Measurements from ENCODE around the gene ARID1A. TPM values are rescaled to one million over a fixed set of nuclear protein-coding genes. Genes with fewer than 3 reads are reported as not detected.

Gene ARID1A
- total RNA-seq, 1 experiment from 2014 or later, result 120 TPM

DNA sequence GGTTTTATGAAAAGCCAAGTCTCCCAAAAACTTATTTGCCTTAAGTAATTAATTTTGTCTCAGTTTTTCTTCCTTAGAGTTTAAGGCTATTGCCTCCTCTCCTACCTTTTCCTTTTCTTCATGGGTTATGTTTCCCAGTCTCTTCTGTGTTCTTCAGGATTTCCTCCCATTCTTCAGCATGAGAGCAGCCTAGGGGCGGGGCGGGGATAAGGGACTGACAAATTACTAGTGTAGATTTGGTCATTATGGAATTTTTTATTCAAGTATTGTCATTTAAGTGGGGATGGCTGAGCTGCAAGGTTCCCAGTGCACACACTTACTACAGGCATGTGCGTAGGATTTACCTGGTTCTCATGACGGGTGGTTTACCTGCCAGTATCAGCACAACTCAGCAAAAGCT, 56.7 kb downstream of the ARID1A start:
- Histone ChIP-seq H3K27ac (ENCODE audit: low read depth, low read length, poor library complexity, severe bottlenecking) (no peak overlapping the region), H3K36me3 (ENCODE audit: insufficient read depth, low read length, poor library complexity, severe bottlenecking) (peaks cover 66% of the 10 kb centered on the region), H3K27me3 (replicated peaks; ENCODE audit: insufficient read depth, low read depth, low read length, poor library complexity) (no peaks in the 10 kb centered on the region), H3K4me3 (ENCODE audit: low read depth, low read length, poor library complexity, severe bottlenecking) (no peak overlapping the region), H3K9me3 (ENCODE audit: low read depth, low read length, poor library complexity, severe bottlenecking) (no peaks in the 10 kb centered on the region), H3K4me1 (ENCODE audit: insufficient read depth, low read length, poor library complexity, severe bottlenecking) (no peaks in the 10 kb centered on the region)
- ChIA-PET POLR2A (ENCODE audit: low non-redundant PET) (no interaction called here), CTCF (no interaction called here)
- TF ChIP-seq, protein P1, sequence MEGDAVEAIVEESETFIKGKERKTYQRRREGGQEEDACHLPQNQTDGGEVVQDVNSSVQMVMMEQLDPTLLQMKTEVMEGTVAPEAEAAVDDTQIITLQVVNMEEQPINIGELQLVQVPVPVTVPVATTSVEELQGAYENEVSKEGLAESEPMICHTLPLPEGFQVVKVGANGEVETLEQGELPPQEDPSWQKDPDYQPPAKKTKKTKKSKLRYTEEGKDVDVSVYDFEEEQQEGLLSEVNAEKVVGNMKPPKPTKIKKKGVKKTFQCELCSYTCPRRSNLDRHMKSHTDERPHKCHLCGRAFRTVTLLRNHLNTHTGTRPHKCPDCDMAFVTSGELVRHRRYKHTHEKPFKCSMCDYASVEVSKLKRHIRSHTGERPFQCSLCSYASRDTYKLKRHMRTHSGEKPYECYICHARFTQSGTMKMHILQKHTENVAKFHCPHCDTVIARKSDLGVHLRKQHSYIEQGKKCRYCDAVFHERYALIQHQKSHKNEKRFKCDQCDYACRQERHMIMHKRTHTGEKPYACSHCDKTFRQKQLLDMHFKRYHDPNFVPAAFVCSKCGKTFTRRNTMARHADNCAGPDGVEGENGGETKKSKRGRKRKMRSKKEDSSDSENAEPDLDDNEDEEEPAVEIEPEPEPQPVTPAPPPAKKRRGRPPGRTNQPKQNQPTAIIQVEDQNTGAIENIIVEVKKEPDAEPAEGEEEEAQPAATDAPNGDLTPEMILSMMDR (conservative IDR thresholded peaks at IDR 0.05; ENCODE audit: low read depth, low read length), result no peak
- TF ChIP-seq EZH2 (IDR thresholded peaks at IDR 0.05; ENCODE audit: borderline replicate concordance, low read depth, low read length, poor library complexity, severe bottlenecking), result no peak
- BruUV-seq (replicated peaks), result no TSS peak
- DNase-seq (ENCODE audit: low spot score), result no peak
- intact Hi-C loops (cut with micrococcal nuclease; ENCODE audit: unreplicated experiment), result no loop called here

DNA sequence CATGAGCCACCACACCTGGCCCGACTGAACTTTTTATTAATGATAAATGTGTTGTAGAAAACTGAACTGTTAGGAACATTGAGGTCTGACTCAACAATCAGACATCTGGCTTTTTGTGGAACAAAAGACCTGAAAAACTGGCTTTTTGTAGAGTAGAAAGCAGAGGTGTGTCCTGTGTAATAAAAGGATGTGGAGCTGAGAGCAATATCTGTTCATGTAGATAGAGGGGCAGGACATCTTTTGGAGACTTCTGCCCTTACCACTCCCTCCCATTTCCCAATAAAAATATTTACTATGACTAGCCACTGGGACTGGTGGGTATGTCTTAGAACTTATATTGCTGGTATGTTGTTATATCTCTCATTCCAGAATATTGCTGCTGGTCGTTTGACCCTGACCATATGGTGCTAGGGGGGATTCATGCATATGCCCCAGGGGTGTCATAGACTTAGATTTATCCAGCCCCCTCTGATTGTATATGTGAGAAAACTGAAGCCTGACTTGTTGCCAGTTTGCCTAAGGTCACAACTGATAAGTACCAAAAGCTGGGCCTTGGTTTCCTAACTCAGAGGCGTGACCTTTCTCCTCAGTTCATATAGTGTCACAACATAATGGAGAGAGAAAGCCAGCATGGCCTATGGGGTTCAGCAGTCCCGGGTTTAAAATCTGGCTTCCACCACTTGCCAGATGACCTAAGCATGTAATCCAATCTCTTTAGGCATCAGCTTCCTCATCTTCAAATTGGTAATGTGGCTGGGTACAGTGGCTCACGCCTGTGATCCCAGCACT, 58.5 kb downstream of the ARID1A start:
- CTCF ChIA-PET, result no interaction called here
- Histone ChIP-seq H3K27ac (ENCODE audit: low read depth, low read length, poor library complexity, severe bottlenecking) (no peak overlapping the region), H3K4me3 (ENCODE audit: low read depth, low read length, poor library complexity, severe bottlenecking) (no peak overlapping the region), H3K9me3 (ENCODE audit: low read depth, low read length, poor library complexity, severe bottlenecking) (no peaks in the 10 kb centered on the region), H3K36me3 (ENCODE audit: insufficient read depth, low read length, poor library complexity, severe bottlenecking) (peaks cover 67% of the 10 kb centered on the region), H3K4me1 (ENCODE audit: insufficient read depth, low read length, poor library complexity, severe bottlenecking) (no peaks in the 10 kb centered on the region), H3K27me3 (replicated peaks; ENCODE audit: insufficient read depth, low read depth, low read length, poor library complexity) (no peaks in the 10 kb centered on the region)
- intact Hi-C loops (cut with micrococcal nuclease; ENCODE audit: unreplicated experiment), result no loop called here
- no peak for DNase-seq (ENCODE audit: low spot score)
- POLR2A ChIA-PET (ENCODE audit: low non-redundant PET), result no interaction called here
- BruUV-seq (replicated peaks), result no TSS peak
- TF ChIP-seq, protein P1 (conservative IDR thresholded peaks at IDR 0.05; ENCODE audit: low read depth, low read length), result no peak
- no peak for TF ChIP-seq EZH2 (IDR thresholded peaks at IDR 0.05; ENCODE audit: borderline replicate concordance, low read depth, low read length, poor library complexity, severe bottlenecking)

DNA sequence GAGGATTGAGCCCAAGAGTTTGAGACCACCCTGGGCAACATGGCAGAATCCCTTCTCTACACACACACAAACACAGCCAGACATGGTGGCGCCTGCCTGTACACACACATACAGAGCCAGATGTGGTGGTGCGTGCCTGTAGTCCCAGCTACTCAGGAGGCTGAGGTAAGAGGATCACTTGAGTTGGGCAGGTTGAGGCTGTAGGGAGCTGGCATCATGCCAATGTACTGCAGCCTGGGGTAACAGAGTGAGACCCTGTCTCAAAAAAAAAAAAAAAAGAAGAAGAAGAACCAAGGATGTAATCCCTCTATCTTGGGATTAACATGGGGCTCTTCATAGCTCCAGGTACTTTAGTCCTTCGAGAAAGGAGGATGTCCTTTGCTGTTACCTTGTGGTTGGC, 62.5 kb downstream of the ARID1A start:
- TF ChIP-seq, protein P1 (conservative IDR thresholded peaks at IDR 0.05; ENCODE audit: low read depth, low read length), result no peak
- no peak for TF ChIP-seq EZH2 (IDR thresholded peaks at IDR 0.05; ENCODE audit: borderline replicate concordance, low read depth, low read length, poor library complexity, severe bottlenecking)
- Histone ChIP-seq H3K4me1 (ENCODE audit: insufficient read depth, low read length, poor library complexity, severe bottlenecking) (no peaks in the 10 kb centered on the region), H3K36me3 (ENCODE audit: insufficient read depth, low read length, poor library complexity, severe bottlenecking) (peaks cover 71% of the 10 kb centered on the region), H3K9me3 (ENCODE audit: low read depth, low read length, poor library complexity, severe bottlenecking) (no peaks in the 10 kb centered on the region), H3K4me3 (ENCODE audit: low read depth, low read length, poor library complexity, severe bottlenecking) (no peak overlapping the region), H3K27ac (ENCODE audit: low read depth, low read length, poor library complexity, severe bottlenecking) (no peak overlapping the region), H3K27me3 (replicated peaks; ENCODE audit: insufficient read depth, low read depth, low read length, poor library complexity) (no peaks in the 10 kb centered on the region)
- ChIA-PET CTCF (no interaction called here), POLR2A (ENCODE audit: low non-redundant PET) (no interaction called here)
- DNase-seq (ENCODE audit: low spot score), result no peak
- intact Hi-C loops (cut with micrococcal nuclease; ENCODE audit: unreplicated experiment), result no loop called here
- BruUV-seq (replicated peaks), result no TSS peak

Measured in A673 (cell line).